Stimulated activated CD8-positive, alpha-beta memory T cell treated with anti-CD3 and anti-CD28 coated beads, Interleukin-2, amount 100 ng/mL, for 48 hours (primary cell): ENCODE measurements around the gene USP24.
"Not testable (repeated sequence)": the region's sequence is repeated elsewhere in the genome, so short reads cannot be mapped to it uniquely, and the experiment has no call there.

Experiments
- DNase-seq, 2 donors: peaks; one replicate each; pipeline ENCODE4 v3.0.0-alpha.2; 2020; ENCODE audit warnings: low read depth in 2 of 2

Gene USP24

GRCh38 chr1:55232448-55233144 lies 17.4 kb upstream of the USP24 start:
- no peak for DNase-seq

GRCh38 chr1:55231745-55232144 lies 16.6 kb upstream of the USP24 start:
- DNase-seq = no peak

DNA sequence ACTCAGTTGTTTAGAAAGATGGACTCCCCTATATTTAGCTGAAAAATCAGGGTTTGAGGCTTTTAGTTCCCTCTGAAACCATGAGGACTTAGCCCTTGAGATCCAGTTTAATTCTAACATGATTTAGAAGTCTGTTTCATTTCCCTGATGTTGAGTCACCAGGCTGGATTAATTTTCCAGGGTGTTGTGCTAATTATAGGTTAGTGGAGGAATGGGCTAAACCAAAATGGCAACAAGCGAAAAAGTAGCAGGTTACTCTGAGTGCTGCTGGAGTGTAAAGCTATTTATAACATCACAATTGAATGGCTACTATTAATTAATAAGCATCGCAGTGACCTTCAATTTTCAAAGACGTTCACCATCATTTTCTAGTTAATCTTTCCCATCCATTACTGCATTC lies 15.5 kb upstream of the USP24 start:
- DNase-seq = no peak

- not testable (repeated sequence) for DNase-seq
Measured at GRCh38 chr1:55229726-55230125, 14.6 kb upstream of the USP24 start.

GRCh38 chr1:55225228-55225627 lies 10.1 kb upstream of the USP24 start:
- no peak for DNase-seq

DNA sequence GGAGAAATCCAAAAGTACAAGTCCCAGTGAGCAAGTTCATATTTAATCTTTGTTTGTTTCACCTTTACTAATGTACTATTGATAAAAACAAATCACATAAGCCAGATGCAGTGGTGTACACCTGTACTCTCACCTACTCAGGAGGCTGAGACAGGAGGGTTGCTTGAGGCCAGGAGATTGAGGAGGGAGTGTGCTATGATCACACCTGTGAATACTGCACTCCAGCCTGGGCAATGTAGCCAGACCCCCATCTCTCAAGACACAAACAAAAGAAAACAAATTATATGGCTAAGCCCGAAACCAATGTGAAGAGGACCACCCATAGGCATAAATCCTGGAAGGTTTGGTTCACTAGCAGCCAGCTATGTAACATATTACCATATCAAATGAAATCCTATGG lies 9.6 kb upstream of the USP24 start:
- no peak for DNase-seq

DNA sequence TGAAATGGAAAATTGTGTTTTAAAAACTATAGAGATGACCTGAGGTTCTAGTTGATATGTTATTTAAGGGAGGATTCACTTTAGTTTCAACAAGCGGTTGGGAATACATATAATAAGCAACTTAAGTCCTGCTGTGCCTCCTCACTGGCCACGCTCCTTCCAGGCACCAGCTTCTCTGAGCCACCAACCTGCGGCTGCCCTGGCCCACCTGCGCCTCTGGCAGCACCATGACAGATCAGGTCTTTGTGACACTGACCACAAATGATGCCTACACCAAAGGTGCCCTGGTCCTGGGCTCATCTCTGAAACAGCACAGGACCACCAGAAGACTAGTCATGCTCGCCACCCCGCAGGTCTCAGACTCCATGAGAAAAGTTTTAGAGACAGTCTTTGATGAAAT lies 7.0 kb upstream of the USP24 start:
- DNase-seq = no peak

- DNase-seq = no peak
Measured at GRCh38 chr1:55217226-55217986, 2.2 kb upstream of the USP24 start.

DNA sequence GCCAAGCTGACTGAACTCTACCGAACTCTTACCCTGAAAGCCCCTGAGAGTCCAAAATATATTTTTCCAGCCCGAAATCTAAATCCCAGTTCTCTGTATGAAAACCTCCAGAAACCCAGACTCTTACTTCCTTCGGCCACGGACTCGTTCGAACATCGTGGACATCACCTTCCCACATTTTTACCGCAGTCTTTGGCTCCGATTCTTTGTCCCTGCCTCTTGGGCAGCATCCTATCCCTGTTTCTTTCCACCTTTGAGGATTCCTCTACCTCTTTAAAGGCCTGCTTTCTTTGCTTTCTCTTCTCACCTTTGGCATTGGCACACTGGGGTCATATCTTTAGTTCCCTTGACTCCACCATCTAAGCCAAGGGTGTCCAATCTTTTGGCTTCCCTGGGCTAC lies 932 bp upstream of the USP24 start:
- DNase-seq = no peak

GRCh38 chr1:55214934-55215193 lies 300 bp downstream of the USP24 start:
- DNase-seq = peak in 1 of 2 donors; percentile 25

DNA sequence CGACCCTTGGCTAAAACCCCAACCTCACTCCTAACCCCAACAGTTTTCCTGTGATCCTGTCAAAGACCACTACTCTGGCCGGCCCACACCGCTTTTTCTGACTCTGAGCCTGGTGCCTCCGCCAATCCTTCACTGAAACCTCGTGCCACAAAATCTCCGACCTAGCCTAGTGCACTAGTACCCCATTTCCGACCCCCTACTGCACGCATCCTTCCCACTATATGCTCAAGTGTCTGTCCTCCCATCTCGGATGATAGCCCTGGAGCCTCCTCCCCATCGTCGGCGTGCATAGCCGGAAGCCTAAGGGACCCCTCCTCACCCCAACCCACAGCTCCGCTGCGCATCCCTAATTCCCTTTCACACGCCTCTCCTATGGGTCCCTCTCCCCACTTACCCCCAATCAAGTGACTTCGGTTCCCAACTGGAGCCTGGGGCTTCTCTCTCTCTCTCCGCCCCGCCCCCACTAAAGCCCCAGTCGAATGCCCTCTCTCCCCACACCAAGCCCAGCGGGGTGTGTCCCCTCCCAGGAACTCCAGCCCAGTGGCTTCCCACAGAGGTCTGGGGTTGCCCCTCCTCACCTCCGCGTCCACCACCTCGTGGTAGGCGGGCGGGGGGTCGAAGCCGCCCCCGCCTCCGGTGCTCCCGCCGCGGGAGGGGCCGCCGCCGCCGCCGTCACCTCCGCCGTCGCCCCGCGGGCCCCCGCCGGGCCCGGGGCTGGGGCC lies 791 bp downstream of the USP24 start:
- peak; percentile 23 to 34 for DNase-seq

DNA sequence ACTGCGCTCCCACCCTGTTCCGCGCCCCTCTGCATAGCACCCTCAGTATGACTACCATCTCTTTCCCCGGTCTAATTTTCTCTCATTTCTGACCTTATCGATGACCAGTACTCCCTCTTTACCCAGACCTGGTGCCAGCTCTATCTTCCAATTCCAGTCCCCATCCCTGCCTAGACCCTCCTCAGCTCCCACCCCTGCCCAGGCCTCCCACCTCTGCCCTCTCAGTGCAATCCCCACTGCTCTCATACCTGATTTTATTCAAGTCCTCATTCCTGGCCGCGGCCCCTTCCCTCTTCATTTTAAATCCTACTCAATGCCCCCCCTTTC lies 1.3 kb downstream of the USP24 start:
- DNase-seq = peak in 1 of 2 donors; percentile 20

DNA sequence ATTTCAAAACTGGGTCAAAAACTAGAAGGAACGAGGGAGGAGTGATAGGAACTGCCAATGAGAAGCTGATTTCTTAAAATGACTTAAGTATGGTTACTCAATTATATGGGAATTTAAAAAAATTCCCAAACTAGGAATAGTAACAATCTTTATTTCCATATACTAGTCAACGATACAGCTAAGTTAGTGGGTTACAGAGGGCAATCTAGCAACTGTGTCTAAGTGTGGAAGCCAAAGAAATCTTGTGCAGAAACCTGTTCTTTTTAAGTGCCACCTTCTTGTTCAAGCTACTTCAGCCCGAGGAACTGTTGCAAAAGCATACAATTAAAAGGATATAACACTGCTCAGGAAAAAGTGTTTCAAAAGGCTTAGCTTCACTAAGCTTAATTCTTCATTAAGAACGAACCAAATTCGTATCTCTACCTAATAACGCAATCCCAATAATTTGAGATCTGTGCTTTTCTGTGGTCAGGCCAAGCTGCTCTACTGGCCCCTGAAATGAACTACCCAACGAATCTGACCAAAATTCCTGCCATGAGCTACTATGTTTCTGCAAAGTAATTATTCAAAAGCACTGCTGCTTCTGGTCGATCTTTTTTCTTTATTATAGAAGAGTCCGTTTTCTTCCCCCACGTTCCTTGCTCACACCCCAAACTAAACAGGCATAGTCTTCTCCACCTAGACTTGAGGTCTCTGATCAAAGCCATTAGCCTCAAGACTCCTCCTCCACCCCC lies 1.8 kb downstream of the USP24 start:
- DNase-seq = no peak

GRCh38 chr1:55212349-55213150 lies 2.6 kb downstream of the USP24 start:
- no peak for DNase-seq

DNA sequence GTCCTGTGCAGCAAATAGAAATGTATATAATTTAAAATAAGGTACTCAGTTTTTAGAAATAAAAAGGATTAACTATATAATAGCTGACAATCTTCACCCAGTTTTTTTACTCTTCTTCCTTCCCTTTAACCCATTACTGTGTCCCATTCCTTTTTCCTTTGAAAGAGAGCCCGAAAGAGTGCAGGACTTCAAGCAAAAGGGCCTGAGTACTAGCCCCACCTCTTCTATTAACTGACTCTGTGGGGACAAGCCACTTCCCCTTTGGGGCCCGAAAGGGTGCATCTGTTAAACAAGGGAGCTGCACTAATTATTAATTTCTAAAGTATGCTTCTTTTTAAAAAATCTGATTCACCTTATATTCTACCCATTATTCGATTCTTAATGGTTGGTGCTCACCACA lies 3.3 kb downstream of the USP24 start:
- DNase-seq = no peak

DNA sequence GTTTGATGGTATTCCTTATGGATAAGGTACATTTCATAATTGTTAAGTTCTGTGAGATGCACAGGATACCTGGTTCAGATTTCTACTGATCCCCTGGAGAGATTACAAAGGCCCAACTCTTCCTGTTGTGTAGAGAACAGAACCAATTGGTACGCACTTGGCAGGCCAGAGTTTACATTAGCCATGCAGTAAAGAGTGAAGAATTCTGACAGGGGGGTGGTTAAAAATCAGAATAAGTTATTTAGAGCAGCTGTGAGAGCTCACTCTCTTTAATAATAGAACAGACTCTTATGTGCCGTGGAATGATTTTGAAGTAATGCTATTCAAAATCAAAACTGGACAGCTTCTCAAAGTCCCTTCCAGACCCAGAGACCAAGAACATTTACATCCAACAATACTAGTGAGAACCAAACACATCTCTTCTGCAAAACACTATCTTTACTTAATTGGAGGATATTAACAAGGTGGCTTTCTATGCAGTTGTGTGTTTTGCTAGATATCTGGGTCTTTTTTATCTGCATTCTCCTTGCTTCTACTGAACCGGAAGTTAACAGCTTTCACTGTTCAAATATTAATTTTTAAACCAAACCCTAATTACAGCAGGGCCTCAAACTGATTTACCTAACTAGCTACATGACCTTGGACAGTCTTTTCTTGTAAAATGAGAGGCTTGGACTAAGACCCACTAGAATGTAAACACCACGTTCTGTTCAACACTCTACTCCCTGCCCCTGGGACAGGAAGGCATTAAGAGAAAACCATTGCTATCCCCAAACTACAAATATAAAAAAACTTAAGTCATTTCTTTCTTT lies 4.0 kb downstream of the USP24 start:
- no peak for DNase-seq

GRCh38 chr1:55209247-55209646 lies 5.9 kb downstream of the USP24 start:
- no peak for DNase-seq

- no peak for DNase-seq
Measured at GRCh38 chr1:55206210-55206609, 9.0 kb downstream of the USP24 start.

- DNase-seq = no peak
Measured at GRCh38 chr1:55204997-55205396, 10.2 kb downstream of the USP24 start.

DNA sequence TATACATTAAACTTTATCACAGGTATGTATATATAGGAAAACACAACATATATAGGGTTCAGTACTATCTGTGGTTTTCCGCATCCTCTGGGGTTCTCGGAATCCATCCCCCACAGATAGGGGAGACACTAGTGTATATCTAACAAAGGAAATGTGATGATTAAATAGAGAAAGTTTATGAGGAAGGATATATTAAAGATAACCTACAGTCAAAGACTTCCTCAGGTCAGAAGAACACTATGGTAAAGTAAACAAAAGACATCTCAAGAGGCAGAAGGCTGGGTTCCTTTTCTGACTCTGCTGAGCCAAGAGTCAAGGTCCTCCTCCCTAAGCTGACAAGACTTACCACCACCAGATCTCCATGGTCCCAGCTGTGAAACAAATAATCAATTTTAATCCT lies 12.1 kb downstream of the USP24 start:
- no peak for DNase-seq

DNA sequence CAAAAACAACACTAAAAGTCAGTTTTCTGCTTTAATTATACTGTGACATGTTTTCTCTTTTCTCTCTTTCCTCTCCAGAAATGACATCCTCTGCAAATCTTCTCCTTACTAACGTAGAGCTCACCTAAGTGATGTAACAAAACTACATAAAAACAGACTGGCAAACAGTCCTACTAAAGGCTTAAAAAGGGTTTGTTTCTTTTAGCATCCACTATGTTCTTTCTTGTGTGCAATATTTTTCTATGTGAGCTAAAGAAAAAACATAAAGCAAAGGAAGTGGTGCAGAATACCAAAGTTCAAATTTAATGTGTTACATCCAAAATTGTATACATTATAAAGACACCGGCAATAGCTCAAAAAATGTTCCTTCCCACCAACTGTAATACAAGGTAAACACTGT lies 14.5 kb downstream of the USP24 start:
- no peak for DNase-seq
